ENCODE measurements around the gene MCOLN1. TPM values are rescaled to one million over a fixed set of nuclear protein-coding genes. Genes with fewer than 3 reads are reported as not detected.
"Not testable (repeated sequence)": the region's sequence is repeated elsewhere in the genome, so short reads cannot be mapped to it uniquely, and the experiment has no call there.

The MCOLN1 gene
- total RNA-seq, 2 experiments from 2014 or later = 15.2 to 15.3 TPM

GRCh38 chr19:7558667-7559066 lies 36.2 kb downstream of the MCOLN1 start:
- CTCF ChIA-PET = interaction anchor here (1.4 to 1.8 kb wide), 2 partner anchors 10 to 11 kb away, joined by 6 to 10 read pairs; no protein-coding TSS in a partner anchor

DNA sequence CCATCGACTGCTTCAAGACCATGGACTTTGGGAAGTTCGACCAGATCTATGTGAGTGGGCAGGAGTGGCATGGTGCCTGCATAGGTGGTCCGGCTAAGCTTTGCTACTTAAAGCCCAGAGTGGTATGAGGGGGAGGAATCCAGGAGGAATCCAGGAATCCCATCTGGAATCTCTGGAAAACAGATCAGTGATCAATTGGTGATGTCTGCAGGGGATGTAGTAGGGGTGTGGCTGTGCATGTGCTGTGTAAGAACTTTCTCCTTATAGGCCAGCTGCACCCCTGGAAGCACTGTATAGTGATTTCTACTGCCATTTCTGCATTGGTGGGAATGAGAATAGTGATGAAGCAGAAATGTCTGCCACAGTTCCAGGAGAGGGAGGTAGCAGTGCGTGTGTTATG lies 36.7 kb downstream of the MCOLN1 start:
- Mint-ChIP-seq H3K36me3 (ENCODE audit: low read depth) (peaks cover 59% of the 10 kb centered on the region), H3K4me1 (peaks cover 3% of the 10 kb centered on the region), H3K4me3 (no peak overlapping the region), H3K27ac (no peak overlapping the region), H3K27me3 (no peaks in the 10 kb centered on the region), H3K9me3 (no peaks in the 10 kb centered on the region)
- CTCF ChIA-PET = interaction anchor here (1.8 kb wide), 1 partner anchor 10 kb away, joined by 10 read pairs; no protein-coding TSS in a partner anchor
- DNase-seq = no peak
- POLR2A ChIA-PET = interaction anchor here (1.2 kb wide), 1 partner anchor 9 kb away, joined by 3 read pairs; no protein-coding TSS in a partner anchor

More at GRCh38 chr19:7558667-7559066, 36.2 kb downstream of the MCOLN1 start:
- no peak overlapping the region for H3K27ac Mint-ChIP-seq
- H3K9me3 Mint-ChIP-seq = no peaks in the 10 kb centered on the region
- POLR2A ChIA-PET = no interaction called here
- peaks cover 60% of the 10 kb centered on the region for H3K36me3 Mint-ChIP-seq (ENCODE audit: low read depth)
- no peak overlapping the region for H3K4me3 Mint-ChIP-seq
- peaks cover 3% of the 10 kb centered on the region for H3K4me1 Mint-ChIP-seq
- H3K27me3 Mint-ChIP-seq = no peaks in the 10 kb centered on the region
- no peak for DNase-seq

GRCh38 chr19:7560255-7560654 lies 37.8 kb downstream of the MCOLN1 start:
- H3K4me3 Mint-ChIP-seq = no peak overlapping the region
- CTCF ChIA-PET = interaction anchor here (1.8 kb wide), 1 partner anchor 9 kb away, joined by 10 read pairs; no protein-coding TSS in a partner anchor
- H3K36me3 Mint-ChIP-seq (ENCODE audit: low read depth) = peaks cover 53% of the 10 kb centered on the region
- H3K9me3 Mint-ChIP-seq = no peaks in the 10 kb centered on the region
- H3K27me3 Mint-ChIP-seq = no peaks in the 10 kb centered on the region
- DNase-seq = no peak
- no peak overlapping the region for H3K27ac Mint-ChIP-seq
- POLR2A ChIA-PET = interaction anchor here (1.0 to 1.2 kb wide), 2 partner anchors 8 to 10 kb away, joined by 3 to 5 read pairs; no protein-coding TSS in a partner anchor
- H3K4me1 Mint-ChIP-seq = peaks cover 3% of the 10 kb centered on the region

DNA sequence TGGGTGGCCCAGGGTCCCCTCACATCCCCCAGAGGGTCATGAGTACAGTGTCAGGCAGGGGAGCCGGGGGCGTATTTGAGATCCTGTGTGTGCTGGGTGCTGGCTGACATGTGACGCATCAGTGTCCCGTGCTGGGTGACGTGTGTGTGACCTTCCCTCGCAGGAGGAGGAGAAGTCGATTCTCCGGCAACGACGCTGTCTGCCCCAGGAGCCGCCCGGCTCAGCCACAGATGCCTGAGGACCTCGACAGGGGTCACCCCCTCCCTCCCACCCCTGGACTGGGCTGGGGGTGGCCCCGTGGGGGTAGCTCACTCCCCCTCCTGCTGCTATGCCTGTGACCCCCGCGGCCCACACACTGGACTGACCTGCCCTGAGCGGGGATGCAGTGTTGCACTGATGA lies 38.9 kb downstream of the MCOLN1 start:
- H3K4me3 Mint-ChIP-seq = no peak overlapping the region
- H3K27ac Mint-ChIP-seq = no peak overlapping the region
- no peaks in the 10 kb centered on the region for H3K9me3 Mint-ChIP-seq
- CTCF ChIA-PET = no interaction called here
- no peak for DNase-seq
- H3K27me3 Mint-ChIP-seq = no peaks in the 10 kb centered on the region
- POLR2A ChIA-PET = no interaction called here
- peaks cover 44% of the 10 kb centered on the region for H3K36me3 Mint-ChIP-seq (ENCODE audit: low read depth)
- H3K4me1 Mint-ChIP-seq = peaks cover 3% of the 10 kb centered on the region

DNA sequence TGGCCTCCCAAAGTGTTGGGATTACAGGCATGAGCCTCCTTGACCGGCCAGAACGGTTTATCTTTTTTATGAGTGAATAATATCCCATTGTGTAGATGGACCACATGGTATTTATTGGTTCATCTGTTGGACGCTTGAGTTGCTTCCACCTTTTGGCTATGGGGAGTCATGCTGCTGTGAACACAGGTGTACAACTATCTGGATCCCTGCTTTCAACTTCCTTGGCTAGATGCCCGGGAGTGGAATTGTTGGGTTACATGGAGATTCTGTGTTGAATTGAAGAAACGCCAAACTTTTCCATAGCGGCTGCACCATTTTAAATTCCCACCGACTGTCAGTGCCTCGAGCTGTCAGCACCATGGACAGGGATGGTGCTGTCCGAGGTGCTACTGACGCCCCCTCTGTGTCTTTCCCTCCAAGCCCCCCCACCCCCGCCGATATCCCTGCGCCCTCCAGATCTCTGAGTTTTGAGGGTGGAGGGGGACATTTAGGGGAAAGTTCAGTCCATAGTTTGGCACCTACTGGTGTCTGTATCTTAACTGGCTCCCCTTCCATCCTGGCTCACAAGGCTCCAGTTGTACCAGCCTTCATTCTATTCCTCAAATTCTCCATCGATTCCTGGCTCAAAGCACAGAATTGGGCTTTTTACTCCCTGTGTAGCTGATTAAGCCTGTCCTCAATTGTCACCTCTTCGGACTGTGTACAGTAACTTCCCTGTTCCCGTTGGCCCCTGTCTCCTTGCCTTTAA lies 40.4 kb downstream of the MCOLN1 start:
- Mint-ChIP-seq H3K4me1 (peaks cover 3% of the 10 kb centered on the region), H3K27me3 (no peaks in the 10 kb centered on the region), H3K36me3 (ENCODE audit: low read depth) (peaks cover 33% of the 10 kb centered on the region), H3K27ac (no peak overlapping the region), H3K4me3 (no peak overlapping the region), H3K9me3 (no peaks in the 10 kb centered on the region)
- DNase-seq = no peak
- POLR2A ChIA-PET = no interaction called here
- CTCF ChIA-PET = interaction anchor here (0.6 kb wide), 1 partner anchor 40 kb away, joined by 3 read pairs; no protein-coding TSS in a partner anchor

GRCh38 chr19:7564866-7565265 lies 42.4 kb downstream of the MCOLN1 start:
- H3K27ac Mint-ChIP-seq = no peak overlapping the region
- no peaks in the 10 kb centered on the region for H3K27me3 Mint-ChIP-seq
- no peak for DNase-seq
- H3K9me3 Mint-ChIP-seq = no peaks in the 10 kb centered on the region
- peaks cover 15% of the 10 kb centered on the region for H3K36me3 Mint-ChIP-seq (ENCODE audit: low read depth)
- no peak overlapping the region for H3K4me3 Mint-ChIP-seq
- ChIA-PET CTCF (interaction anchor here (0.8 kb wide), 1 partner anchor 234 kb away, joined by 3 read pairs; no protein-coding TSS in a partner anchor), POLR2A (no interaction called here)
- peaks cover 5% of the 10 kb centered on the region for H3K4me1 Mint-ChIP-seq

DNA sequence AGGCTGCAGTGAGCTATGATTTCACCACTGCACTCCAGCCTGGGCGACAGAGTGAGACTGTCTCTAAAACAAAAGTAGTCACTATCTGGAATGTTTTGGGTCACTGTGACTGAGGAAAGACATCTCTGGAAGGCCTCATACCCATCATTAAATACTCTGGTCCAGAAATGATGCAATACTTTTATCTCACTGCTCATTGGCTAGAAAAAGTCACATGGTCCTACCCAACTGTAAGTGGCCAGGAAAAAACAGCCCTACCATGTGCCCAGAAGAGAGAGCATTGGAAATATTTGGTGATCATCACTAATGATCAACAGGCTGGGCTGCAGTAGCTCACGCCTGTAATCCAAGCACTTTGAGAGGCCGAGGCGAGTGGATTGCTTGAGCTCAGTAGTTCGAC lies 42.9 kb downstream of the MCOLN1 start:
- no peaks in the 10 kb centered on the region for H3K27me3 Mint-ChIP-seq
- no peak overlapping the region for H3K27ac Mint-ChIP-seq
- CTCF ChIA-PET = interaction anchor here (0.8 kb wide), 1 partner anchor 234 kb away, joined by 3 read pairs; no protein-coding TSS in a partner anchor
- peaks cover 12% of the 10 kb centered on the region for H3K36me3 Mint-ChIP-seq (ENCODE audit: low read depth)
- no peak overlapping the region for H3K4me3 Mint-ChIP-seq
- peaks cover 3% of the 10 kb centered on the region for H3K4me1 Mint-ChIP-seq
- no peaks in the 10 kb centered on the region for H3K9me3 Mint-ChIP-seq
- POLR2A ChIA-PET = no interaction called here
- DNase-seq = no peak

DNA sequence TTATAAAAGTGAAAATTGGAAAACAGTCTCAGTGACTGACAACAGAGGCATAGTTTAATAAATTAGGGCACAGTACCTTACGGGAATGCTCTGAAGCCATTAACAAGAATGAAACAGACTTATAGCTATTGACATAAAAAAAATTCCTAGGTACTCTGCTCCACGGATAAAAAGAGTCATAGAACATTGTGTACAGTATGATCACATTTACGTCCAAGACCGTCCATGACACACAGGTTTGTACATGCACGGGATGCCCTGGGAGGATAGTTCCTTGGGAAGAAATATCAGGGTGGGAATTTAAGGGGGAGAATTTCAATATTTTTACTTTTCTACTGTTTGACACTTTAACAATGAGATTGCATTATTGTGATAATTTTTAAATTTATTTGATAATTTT lies 48.3 kb downstream of the MCOLN1 start:
- Mint-ChIP-seq H3K27me3 (peaks cover 3% of the 10 kb centered on the region), H3K4me1 (peaks cover 2% of the 10 kb centered on the region), H3K36me3 (ENCODE audit: low read depth) (no peaks in the 10 kb centered on the region), H3K27ac (no peak overlapping the region), H3K4me3 (no peak overlapping the region), H3K9me3 (no peaks in the 10 kb centered on the region)
- POLR2A ChIA-PET = no interaction called here
- no peak for DNase-seq
- CTCF ChIA-PET = interaction anchor here (1.0 kb wide), 1 partner anchor 110 kb away, joined by 3 read pairs; the partner anchor contains the start of gene TRAPPC5

DNA sequence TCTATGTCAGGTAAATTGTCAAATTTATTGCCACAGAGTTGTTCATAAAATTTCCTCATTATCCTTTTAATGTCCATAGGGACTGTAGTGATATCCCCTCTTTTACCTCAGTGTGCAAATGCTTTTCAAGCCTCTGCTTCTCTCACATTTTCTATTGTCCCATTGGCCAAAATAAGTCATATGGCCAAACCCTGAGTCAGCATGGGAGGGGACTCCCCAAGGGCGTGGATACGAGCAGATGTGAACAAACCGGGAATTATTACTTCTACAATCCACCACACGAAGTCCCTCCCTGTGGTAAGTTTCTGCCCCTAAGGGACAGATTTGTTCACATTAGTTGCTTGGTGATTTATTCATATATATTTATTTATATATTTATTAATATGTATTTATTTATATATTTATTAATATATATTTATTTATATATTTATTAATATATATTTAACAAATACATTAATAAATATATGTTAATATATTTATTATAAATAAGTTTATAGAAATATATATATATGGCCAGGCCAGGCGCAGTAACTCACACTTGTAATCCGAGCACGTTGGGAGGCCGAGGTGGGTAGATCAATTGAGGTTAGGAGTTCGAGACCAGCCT lies 53.1 kb downstream of the MCOLN1 start:
- Mint-ChIP-seq H3K9me3 (no peaks in the 10 kb centered on the region), H3K36me3 (ENCODE audit: low read depth) (no peaks in the 10 kb centered on the region), H3K27ac (no peak overlapping the region), H3K4me3 (no peak overlapping the region), H3K4me1 (no peaks in the 10 kb centered on the region), H3K27me3 (peaks cover 7% of the 10 kb centered on the region)
- DNase-seq = no peak
- ChIA-PET POLR2A (no interaction called here), CTCF (no interaction called here)

GRCh38 chr19:7577422-7577821 lies 55.0 kb downstream of the MCOLN1 start:
- POLR2A ChIA-PET; DNase-seq; H3K9me3 Mint-ChIP-seq; H3K36me3 Mint-ChIP-seq (ENCODE audit: low read depth); H3K4me3 Mint-ChIP-seq; CTCF ChIA-PET; H3K27me3 Mint-ChIP-seq; H3K27ac Mint-ChIP-seq; H3K4me1 Mint-ChIP-seq: not testable (repeated sequence)

DNA sequence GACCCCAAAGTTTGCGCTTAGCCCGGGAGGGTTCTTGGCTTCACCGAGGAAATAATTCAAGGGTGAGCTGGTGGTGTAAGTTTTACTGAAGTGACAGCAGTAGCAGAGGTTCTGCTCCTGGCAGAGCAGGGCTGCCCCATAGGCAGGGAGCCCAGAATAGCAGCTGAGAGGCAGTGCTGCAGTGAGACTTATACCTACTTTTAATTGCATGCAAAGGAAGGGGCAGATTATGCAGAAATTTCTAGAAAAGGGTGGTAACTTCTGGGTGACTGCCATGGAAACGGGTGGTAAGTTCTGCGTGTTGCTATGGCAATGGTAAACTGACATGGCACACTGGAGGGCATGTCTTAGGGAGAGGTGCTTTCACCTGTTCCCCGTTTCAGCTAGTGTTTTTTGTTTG lies 55.7 kb downstream of the MCOLN1 start:
- H3K27ac Mint-ChIP-seq = no peak overlapping the region

DNA sequence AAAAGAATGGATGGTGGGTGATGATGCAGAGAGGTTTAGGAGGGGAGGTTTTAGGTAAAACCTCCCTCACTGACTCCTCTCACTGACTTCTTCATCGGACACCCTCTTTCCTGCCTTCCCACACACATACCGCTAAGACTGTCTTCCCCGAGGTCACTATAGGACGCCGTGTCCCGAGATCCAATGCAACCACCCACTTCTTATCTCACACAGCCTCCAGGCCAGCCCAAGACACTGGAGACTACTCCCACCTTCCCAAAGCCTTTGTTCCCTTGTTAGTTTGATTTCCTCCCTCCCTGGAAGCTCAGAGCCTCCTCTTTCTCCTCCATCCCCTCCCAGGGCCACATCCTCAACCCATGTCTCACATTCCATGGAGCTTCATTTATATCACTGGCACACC lies 56.8 kb downstream of the MCOLN1 start:
- Mint-ChIP-seq H3K27me3 (peaks cover 10% of the 10 kb centered on the region), H3K36me3 (ENCODE audit: low read depth) (no peaks in the 10 kb centered on the region), H3K4me1 (no peaks in the 10 kb centered on the region), H3K27ac (no peak overlapping the region), H3K9me3 (no peaks in the 10 kb centered on the region), H3K4me3 (no peak overlapping the region)
- ChIA-PET POLR2A (no interaction called here), CTCF (no interaction called here)
- DNase-seq = no peak

More for the DNA sequence above, 55.7 kb downstream of the MCOLN1 start:
- Mint-ChIP-seq H3K9me3 (no peaks in the 10 kb centered on the region), H3K27me3 (peaks cover 10% of the 10 kb centered on the region), H3K4me3 (no peak overlapping the region), H3K4me1 (no peaks in the 10 kb centered on the region), H3K36me3 (ENCODE audit: low read depth) (no peaks in the 10 kb centered on the region)
- DNase-seq = no peak
- ChIA-PET POLR2A (no interaction called here), CTCF (no interaction called here)

GRCh38 chr19:7582446-7582845 lies 60.0 kb downstream of the MCOLN1 start:
- Mint-ChIP-seq H3K27me3 (peaks cover 9% of the 10 kb centered on the region), H3K9me3 (no peaks in the 10 kb centered on the region), H3K4me3 (no peak overlapping the region), H3K36me3 (ENCODE audit: low read depth) (no peaks in the 10 kb centered on the region), H3K27ac (no peak overlapping the region), H3K4me1 (no peaks in the 10 kb centered on the region)
- no peak for DNase-seq
- ChIA-PET CTCF (no interaction called here), POLR2A (no interaction called here)
